ENCODE data around the gene WNT6.
"Not testable (repeated sequence)": the region's sequence is repeated elsewhere in the genome, so short reads cannot be mapped to it uniquely, and the experiment has no call there.

Gene WNT6

GRCh38 chr2:218833023-218833609 lies 26.5 kb upstream of the WNT6 start:
- Histone ChIP-seq H3K36me3 (no peaks in the 10 kb centered on the region), H3K4me1 (peaks cover 5% of the 10 kb centered on the region), H3K27me3 (no peaks in the 10 kb centered on the region; the same call in 1 of the 2 replicates), H3K4me3 (ENCODE audit: low read depth, low read length) (no peak overlapping the region), H3K9me3 (no peaks in the 10 kb centered on the region; the same call in 1 of the 2 replicates)
- DNase-seq: no peak
- no peak for TF ChIP-seq CTCF (IDR thresholded peaks at IDR 0.05; ENCODE audit: low read depth, low read length)

- peaks cover 4% of the 10 kb centered on the region; the same call in 1 of the 2 replicates for H3K27me3 ChIP-seq
- H3K4me1 ChIP-seq: peaks cover 5% of the 10 kb centered on the region
- DNase-seq: no peak
- TF ChIP-seq CTCF (IDR thresholded peaks at IDR 0.05; ENCODE audit: low read depth, low read length): no peak
- no peaks in the 10 kb centered on the region; the same call in 1 of the 2 replicates for H3K9me3 ChIP-seq
- H3K4me3 ChIP-seq (ENCODE audit: low read depth, low read length): no peak overlapping the region
- no peaks in the 10 kb centered on the region for H3K36me3 ChIP-seq
These were observed 24.9 kb upstream of the WNT6 start for GRCh38 chr2:218834685-218835084.

DNA sequence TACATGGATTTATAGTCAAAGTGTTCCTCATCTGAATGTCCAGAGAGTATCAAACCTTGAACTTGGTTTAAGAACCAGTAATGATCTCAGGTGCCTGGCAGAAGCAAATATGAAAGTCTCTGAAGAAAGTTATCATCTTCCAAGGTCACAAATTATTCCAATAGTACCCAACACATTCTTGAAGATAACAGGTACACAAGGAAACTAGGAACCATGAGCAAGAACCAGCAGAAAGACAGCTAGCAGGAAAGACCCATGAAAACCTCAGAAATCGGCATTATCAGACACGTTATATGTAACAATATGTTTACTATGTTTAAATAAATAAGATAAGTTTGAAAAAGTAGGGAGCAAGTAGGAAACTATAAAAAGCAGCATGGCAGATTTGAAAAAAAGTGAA lies 22.1 kb upstream of the WNT6 start:
- H3K27me3 ChIP-seq: peaks cover 4% of the 10 kb centered on the region; the same call in 1 of the 2 replicates
- no peaks in the 10 kb centered on the region for H3K4me1 ChIP-seq
- no peak for DNase-seq
- no peaks in the 10 kb centered on the region; the same call in 1 of the 2 replicates for H3K9me3 ChIP-seq
- no peak overlapping the region for H3K4me3 ChIP-seq (ENCODE audit: low read depth, low read length)
- no peak for TF ChIP-seq CTCF (IDR thresholded peaks at IDR 0.05; ENCODE audit: low read depth, low read length)
- no peaks in the 10 kb centered on the region for H3K36me3 ChIP-seq

DNA sequence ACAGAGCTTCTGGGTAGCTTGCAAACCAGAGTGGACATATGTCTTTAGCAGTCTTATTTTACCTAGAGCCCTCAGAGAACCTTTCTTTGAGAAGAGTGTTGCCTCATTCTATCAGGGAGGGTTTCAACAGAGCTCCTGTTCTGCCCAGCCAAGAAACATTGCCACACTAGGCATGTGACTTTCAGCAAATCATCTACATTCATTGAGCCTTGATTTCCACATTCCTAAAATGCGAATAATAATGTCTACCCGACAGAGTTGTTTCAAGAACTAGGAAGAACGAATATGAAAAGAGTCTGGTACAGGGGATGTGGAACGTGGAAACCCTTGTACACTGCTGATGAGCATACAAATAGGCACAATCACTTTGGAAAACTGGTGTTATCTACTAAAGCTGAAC lies 20.2 kb upstream of the WNT6 start:
- H3K9me3 ChIP-seq: peaks cover 2% of the 10 kb centered on the region; the same call in 1 of the 2 replicates
- H3K27me3 ChIP-seq: peaks cover 4% of the 10 kb centered on the region; the same call in 1 of the 2 replicates
- H3K4me1 ChIP-seq: no peaks in the 10 kb centered on the region
- no peak overlapping the region for H3K4me3 ChIP-seq (ENCODE audit: low read depth, low read length)
- no peak for DNase-seq
- H3K36me3 ChIP-seq: no peaks in the 10 kb centered on the region
- no peak for TF ChIP-seq CTCF (IDR thresholded peaks at IDR 0.05; ENCODE audit: low read depth, low read length)

- Histone ChIP-seq H3K4me3 (ENCODE audit: low read depth, low read length) (no peak overlapping the region), H3K27me3 (peaks cover 4% of the 10 kb centered on the region; the same call in 1 of the 2 replicates)
- no peak for TF ChIP-seq CTCF (IDR thresholded peaks at IDR 0.05; ENCODE audit: low read depth, low read length)
These were observed 19.7 kb upstream of the WNT6 start for GRCh38 chr2:218839888-218840287.

GRCh38 chr2:218844334-218844733 lies 15.3 kb upstream of the WNT6 start:
- not testable (repeated sequence) for H3K36me3 ChIP-seq; H3K4me1 ChIP-seq; H3K4me3 ChIP-seq (ENCODE audit: low read depth, low read length); DNase-seq; H3K27me3 ChIP-seq; H3K9me3 ChIP-seq

More at GRCh38 chr2:218839888-218840287, 19.7 kb upstream of the WNT6 start:
- Histone ChIP-seq H3K36me3 (no peaks in the 10 kb centered on the region), H3K4me1 (no peaks in the 10 kb centered on the region), H3K9me3 (peaks cover 2% of the 10 kb centered on the region; the same call in 1 of the 2 replicates)
- DNase-seq: no peak

GRCh38 chr2:218846963-218847362 lies 12.6 kb upstream of the WNT6 start:
- H3K27me3 ChIP-seq; H3K9me3 ChIP-seq; DNase-seq; H3K4me3 ChIP-seq (ENCODE audit: low read depth, low read length); H3K36me3 ChIP-seq; H3K4me1 ChIP-seq: not testable (repeated sequence)

Data from BE2C (cell line).